ENCODE measurements around the gene B4GAT1. TPM values are rescaled to one million over a fixed set of nuclear protein-coding genes. Genes with fewer than 3 reads are reported as not detected.
A peak's percentile ranks its signal among the peaks of the same experiment; 100 is the strongest.
"Not testable (repeated sequence)": the region's sequence is repeated elsewhere in the genome, so short reads cannot be mapped to it uniquely, and the experiment has no call there.

Gene B4GAT1
- total RNA-seq, 1 donor from 2014 or later, result 40.9 TPM

DNA sequence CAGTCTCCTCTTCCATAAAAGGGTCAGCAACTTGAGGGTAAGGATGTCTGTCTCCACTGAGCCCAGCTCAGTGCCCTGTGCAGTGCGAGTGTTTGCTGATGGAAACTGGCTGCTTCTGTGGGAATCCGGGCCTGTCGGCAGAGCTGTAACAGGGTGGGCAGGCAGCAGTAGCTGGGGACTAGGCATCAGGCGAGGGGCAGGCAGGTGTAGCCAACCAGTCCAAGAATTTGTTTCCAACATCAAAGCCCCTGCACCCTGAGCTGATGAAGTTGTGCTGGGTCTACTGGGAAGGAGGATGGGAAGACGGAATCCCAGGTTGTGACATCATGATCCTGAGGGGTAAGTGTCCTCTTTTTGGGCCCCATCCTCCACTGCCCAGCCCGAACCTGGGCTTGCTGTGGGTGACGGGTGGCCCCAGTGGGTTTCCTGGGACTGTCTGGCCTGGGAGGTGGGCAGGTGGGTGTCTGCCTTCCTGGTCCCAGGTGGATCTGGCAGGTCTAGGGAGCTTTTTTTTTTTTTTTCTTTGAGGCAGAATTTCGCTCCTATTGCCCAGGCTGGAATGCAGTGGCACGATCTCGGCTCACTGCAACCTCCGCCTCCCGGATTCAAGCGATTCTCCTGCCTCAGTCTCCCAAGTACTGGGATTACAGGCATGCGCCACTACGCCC, 13.1 kb upstream of the B4GAT1 start:
- H3K27ac ChIP-seq, result no peak overlapping the region
- H3K9me3 Mint-ChIP-seq, result no peaks in the 10 kb centered on the region
- no peak overlapping the region for H3K4me3 Mint-ChIP-seq

DNA sequence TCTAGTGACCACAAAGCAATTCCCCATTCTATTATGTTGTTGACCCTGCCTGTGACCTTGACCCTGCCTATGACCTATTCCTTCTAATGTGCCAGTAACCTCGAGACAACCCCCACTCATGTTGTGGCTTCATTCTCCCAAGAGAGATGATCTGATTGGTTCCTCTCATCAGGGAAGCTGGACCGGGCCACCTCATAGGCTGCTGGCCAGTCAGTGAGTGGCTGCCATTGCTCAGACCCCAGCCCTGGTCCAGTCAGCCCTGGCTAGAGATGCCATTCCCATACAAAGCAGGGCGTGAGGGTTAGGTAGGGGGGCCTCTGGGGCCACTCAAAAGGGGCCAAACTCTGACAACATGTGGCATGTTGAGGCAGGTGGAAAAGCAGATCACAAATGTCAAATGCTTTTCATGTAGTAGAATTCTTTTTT, 12.2 kb upstream of the B4GAT1 start:
- TF ChIP-seq EZH2 (IDR thresholded peaks at IDR 0.05) (no peak), EZH2phosphoT487 (IDR thresholded peaks at IDR 0.05) (no peak)
- TF ChIP-seq, protein P1, sequence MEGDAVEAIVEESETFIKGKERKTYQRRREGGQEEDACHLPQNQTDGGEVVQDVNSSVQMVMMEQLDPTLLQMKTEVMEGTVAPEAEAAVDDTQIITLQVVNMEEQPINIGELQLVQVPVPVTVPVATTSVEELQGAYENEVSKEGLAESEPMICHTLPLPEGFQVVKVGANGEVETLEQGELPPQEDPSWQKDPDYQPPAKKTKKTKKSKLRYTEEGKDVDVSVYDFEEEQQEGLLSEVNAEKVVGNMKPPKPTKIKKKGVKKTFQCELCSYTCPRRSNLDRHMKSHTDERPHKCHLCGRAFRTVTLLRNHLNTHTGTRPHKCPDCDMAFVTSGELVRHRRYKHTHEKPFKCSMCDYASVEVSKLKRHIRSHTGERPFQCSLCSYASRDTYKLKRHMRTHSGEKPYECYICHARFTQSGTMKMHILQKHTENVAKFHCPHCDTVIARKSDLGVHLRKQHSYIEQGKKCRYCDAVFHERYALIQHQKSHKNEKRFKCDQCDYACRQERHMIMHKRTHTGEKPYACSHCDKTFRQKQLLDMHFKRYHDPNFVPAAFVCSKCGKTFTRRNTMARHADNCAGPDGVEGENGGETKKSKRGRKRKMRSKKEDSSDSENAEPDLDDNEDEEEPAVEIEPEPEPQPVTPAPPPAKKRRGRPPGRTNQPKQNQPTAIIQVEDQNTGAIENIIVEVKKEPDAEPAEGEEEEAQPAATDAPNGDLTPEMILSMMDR (IDR thresholded peaks at IDR 0.05), result no peak
- no peak overlapping the region for H3K4me2 ChIP-seq

More for the DNA sequence above, 13.1 kb upstream of the B4GAT1 start:
- Mint-ChIP-seq H3K4me1 (peaks cover 6% of the 10 kb centered on the region), H3K36me3 (peaks cover 7% of the 10 kb centered on the region), H3K27ac (no peak overlapping the region), H3K27me3 (ENCODE audit: insufficient read depth, low read depth) (peaks cover 15% of the 10 kb centered on the region)
- Histone ChIP-seq H3F3A (ENCODE audit: low read depth) (peaks cover 51% of the 10 kb centered on the region), H3K9me3 (ENCODE audit: low read depth) (no peaks in the 10 kb centered on the region), H3K27me3 (no peaks in the 10 kb centered on the region), H2AFZ (replicated peaks) (no peak overlapping the region), H3K9ac (no peak overlapping the region), H3K4me3 (no peak overlapping the region), H3K4me1 (no peaks in the 10 kb centered on the region), H3K36me3 (no peaks in the 10 kb centered on the region), H4K20me1 (ENCODE audit: low read depth) (peaks cover 10% of the 10 kb centered on the region), H3K4me2 (no peak overlapping the region), H3K79me2 (ENCODE audit: low read depth) (no peaks in the 10 kb centered on the region)
- TF ChIP-seq, protein P1 (IDR thresholded peaks at IDR 0.05), result no peak
- no peak for DNase-seq (ENCODE audit: low spot score)

DNA sequence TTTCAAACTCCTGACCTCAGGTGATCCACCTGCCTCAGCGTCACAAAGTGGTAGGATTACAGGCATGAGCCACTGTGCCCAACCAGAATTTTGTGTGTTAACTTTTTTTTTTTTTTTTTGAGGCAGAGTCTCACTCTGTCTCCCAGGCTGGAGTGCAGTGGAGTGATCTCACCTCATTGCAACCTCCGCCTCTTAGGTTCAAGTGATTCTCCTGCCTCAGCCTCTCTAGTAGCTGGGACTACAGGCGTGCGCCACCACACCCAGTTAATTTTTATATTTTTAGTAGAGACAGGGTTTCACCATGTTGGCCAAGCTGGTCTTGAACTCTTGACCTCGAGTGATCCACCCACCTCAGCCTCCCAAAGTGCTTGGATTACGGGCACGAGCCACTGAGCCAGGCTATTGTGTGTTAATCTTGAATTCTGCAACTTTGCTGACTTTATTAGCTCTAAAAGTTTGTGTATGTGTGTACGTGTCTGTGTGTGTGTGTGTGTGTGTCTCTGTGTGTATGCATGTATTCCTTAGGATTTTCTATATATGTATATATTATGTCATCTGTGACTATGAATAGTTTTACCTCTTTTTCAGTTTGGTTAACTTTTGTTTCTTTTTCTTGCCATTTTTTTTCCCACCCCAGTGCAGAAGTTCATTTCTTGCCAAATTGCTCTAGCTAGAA, 3.3 kb upstream of the B4GAT1 start:
- Histone ChIP-seq H3F3A (ENCODE audit: low read depth) (peaks cover 27% of the 10 kb centered on the region), H3K4me1 (peaks cover 12% of the 10 kb centered on the region), H3K79me2 (ENCODE audit: low read depth) (peaks cover 17% of the 10 kb centered on the region)
- not testable (repeated sequence) for H3K36me3 ChIP-seq; H3K4me2 ChIP-seq; H3K9ac ChIP-seq; H3K9me3 Mint-ChIP-seq; H3K27ac Mint-ChIP-seq; H2AFZ ChIP-seq (replicated peaks); H4K20me1 ChIP-seq (ENCODE audit: low read depth); H3K9me3 ChIP-seq (ENCODE audit: low read depth); H3K4me3 Mint-ChIP-seq; H3K4me3 ChIP-seq; H3K27me3 ChIP-seq; DNase-seq (ENCODE audit: low spot score); H3K27ac ChIP-seq
- peaks cover 25% of the 10 kb centered on the region for H3K4me1 Mint-ChIP-seq
- H3K36me3 Mint-ChIP-seq, result peaks cover 14% of the 10 kb centered on the region
- peaks cover 16% of the 10 kb centered on the region for H3K27me3 Mint-ChIP-seq (ENCODE audit: insufficient read depth, low read depth)

More for the DNA sequence above, 12.2 kb upstream of the B4GAT1 start:
- no peak overlapping the region for H3K27ac ChIP-seq
- peaks cover 12% of the 10 kb centered on the region for H3K27me3 Mint-ChIP-seq (ENCODE audit: insufficient read depth, low read depth)
- peaks cover 6% of the 10 kb centered on the region for H3K4me1 Mint-ChIP-seq
- no peaks in the 10 kb centered on the region for H3K27me3 ChIP-seq
- H3F3A ChIP-seq (ENCODE audit: low read depth), result peaks cover 44% of the 10 kb centered on the region
- no peaks in the 10 kb centered on the region for H3K79me2 ChIP-seq (ENCODE audit: low read depth)
- H4K20me1 ChIP-seq (ENCODE audit: low read depth), result peaks cover 10% of the 10 kb centered on the region
- no peak overlapping the region for H3K9ac ChIP-seq
- DNase-seq (ENCODE audit: low spot score), result no peak
- no peaks in the 10 kb centered on the region for H3K4me1 ChIP-seq
- H3K36me3 ChIP-seq, result no peaks in the 10 kb centered on the region
- H3K9me3 Mint-ChIP-seq, result no peaks in the 10 kb centered on the region
- H3K4me3 ChIP-seq, result no peak overlapping the region
- no peak overlapping the region for H3K27ac Mint-ChIP-seq
- H3K36me3 Mint-ChIP-seq, result peaks cover 5% of the 10 kb centered on the region
- no peak overlapping the region for H2AFZ ChIP-seq (replicated peaks)
- H3K9me3 ChIP-seq (ENCODE audit: low read depth), result no peaks in the 10 kb centered on the region
- H3K4me3 Mint-ChIP-seq, result peak overlapping the region; percentile 12

DNA sequence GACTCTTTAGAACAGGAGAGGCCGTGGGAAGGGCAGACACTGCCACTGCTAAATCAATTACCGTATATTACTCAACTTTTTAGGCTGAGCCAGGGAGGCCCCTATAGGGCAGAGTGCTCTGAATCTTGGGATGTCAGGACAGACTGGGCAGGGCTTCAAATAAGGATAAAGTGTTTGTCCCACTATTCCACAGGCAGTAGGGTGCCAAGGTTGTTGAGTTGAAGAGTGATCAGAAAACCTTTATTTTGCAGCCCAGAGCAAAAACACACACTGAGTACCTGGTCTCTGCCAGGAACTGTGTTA, 1.6 kb upstream of the B4GAT1 start:
- Histone ChIP-seq H3K27me3 (no peaks in the 10 kb centered on the region), H3F3A (ENCODE audit: low read depth) (peaks cover 40% of the 10 kb centered on the region), H3K4me2 (peak overlapping the region; percentile 68), H4K20me1 (ENCODE audit: low read depth) (peaks cover 5% of the 10 kb centered on the region), H3K27ac (no peak overlapping the region), H3K4me1 (peaks cover 21% of the 10 kb centered on the region), H3K36me3 (no peaks in the 10 kb centered on the region), H3K9ac (no peak overlapping the region), H2AFZ (replicated peaks) (no peak overlapping the region), H3K9me3 (ENCODE audit: low read depth) (no peaks in the 10 kb centered on the region), H3K4me3 (no peak overlapping the region), H3K79me2 (ENCODE audit: low read depth) (peaks cover 28% of the 10 kb centered on the region)
- DNase-seq (ENCODE audit: low spot score), result no peak
- Mint-ChIP-seq H3K27ac (peak overlapping the region; percentile 29), H3K4me3 (peak overlapping the region; percentile 96), H3K27me3 (ENCODE audit: insufficient read depth, low read depth) (peaks cover 16% of the 10 kb centered on the region), H3K4me1 (peaks cover 37% of the 10 kb centered on the region), H3K9me3 (peaks cover 4% of the 10 kb centered on the region), H3K36me3 (peaks cover 9% of the 10 kb centered on the region)
- no peak for TF ChIP-seq EZH2 (IDR thresholded peaks at IDR 0.05)
